ENCODE measurements around the gene CYSTM1.

GRCh38 chr5:140133514-140134167 is 41.3 kb upstream of the CYSTM1 start:
- TF ChIP-seq POLR2A (IDR thresholded peaks at IDR 0.05): no peak
- TF ChIP-seq CTCF (IDR thresholded peaks at IDR 0.05): no peak
